GM18873 (cell line): ENCODE measurements around the gene ARSG.

Experiments used
- ATAC-seq: cut with Tn5 transposase; IDR thresholded peaks from one replicate; pipeline ENCODE4 v1.9.1; 2021; ENCODE audit warnings: mild to moderate bottlenecking, moderate library complexity, moderate number of reproducible peaks; ENCODE audit not compliant: unreplicated experiment, low FRiP score

ARSG gene

DNA sequence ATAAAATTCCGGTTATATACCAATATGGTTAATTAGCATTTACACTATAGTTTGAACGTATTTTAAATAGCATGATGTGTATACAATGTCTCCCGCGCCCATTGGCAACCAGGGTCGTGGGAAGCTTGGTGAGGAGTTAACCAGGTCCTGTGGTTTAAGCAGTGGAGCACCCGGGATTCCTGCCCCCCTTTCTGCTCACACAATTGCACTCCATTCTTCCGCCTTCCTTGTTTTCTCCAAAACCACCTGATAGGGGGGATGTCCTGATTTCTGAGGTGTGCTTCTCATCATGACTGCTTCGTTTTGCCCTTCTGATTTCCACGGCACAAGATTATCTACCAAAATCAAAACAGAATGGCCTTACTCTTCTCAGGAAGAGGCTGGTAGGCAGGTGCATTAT lies 130.2 kb downstream of the ARSG start:
- ATAC-seq = no peak

DNA sequence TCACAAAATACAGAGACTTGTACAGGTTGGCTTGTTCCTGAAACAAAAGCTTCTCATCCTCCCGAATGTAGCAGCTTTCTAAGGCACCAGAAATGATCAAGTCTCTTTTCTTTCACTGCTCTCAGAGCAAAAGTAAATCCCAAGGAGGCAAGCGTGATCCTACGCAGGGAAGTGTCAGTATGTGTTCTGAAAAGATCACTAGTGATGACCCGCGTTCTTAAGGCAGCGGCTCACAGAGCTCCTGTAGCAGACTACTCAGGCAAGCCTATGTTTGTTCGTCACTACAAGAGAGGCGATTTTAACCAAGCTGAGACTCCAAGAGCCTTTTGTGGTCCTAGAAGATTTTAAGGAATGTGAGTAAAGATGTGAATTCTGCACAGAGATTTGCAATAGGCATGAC lies 131.5 kb downstream of the ARSG start:
- no peak for ATAC-seq

DNA sequence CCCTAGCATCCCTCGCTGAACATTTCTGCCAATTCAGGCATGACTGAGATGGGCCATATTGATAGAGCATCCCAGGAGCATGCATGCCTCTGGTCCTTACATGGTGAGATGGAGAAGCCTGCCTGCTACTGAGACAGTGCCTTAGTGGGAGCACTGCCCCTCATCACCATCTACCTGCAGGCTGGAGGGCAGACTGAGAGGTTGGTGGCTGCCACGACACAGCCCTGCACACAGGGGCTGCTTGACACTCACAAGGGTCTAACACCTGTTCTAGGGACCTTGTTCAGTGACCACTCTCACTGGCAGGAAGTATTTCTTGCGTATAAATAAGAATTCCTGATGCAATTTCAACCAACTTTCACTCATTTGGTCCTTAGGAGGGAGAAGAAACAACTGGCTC lies 132.0 kb downstream of the ARSG start:
- no peak for ATAC-seq

DNA sequence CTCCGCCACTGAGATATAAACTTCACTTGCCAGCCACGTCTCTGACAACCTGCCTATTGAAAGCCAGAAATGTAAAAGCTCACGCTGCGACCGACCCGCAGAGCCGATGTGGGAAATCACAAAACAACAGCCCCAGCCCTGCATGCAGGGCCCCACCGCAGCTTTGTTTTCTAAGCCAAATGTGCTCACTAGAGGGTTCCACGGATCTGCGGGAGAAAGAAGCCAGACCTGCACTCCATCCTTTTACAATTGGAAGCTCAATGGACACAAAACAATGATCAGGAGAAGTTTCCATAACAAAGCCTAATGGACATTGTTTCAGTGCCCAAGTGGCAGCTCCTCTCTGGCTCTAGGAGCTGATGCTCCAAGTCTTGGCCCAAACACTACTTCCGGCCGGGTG lies 132.9 kb downstream of the ARSG start:
- no peak for ATAC-seq

DNA sequence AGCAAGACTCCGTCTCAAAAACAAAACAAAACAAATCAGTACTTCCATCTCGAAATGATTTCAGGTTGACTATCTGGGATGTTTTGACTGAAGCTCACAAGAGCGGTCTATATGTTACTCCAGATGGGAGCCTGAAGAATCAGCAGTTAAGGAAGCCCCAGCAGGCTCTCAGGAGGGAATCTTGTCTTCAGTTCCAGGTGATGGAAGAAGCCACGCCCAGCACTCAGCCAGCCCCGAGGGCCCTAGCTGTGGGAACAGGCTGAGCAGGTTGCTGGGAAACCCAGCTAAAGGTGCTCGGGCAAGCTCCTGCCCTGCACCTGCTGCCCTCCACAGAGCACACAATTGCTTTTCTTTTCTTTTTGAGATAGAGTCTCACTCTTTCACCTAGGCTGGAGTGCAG lies 133.6 kb downstream of the ARSG start:
- no peak for ATAC-seq

DNA sequence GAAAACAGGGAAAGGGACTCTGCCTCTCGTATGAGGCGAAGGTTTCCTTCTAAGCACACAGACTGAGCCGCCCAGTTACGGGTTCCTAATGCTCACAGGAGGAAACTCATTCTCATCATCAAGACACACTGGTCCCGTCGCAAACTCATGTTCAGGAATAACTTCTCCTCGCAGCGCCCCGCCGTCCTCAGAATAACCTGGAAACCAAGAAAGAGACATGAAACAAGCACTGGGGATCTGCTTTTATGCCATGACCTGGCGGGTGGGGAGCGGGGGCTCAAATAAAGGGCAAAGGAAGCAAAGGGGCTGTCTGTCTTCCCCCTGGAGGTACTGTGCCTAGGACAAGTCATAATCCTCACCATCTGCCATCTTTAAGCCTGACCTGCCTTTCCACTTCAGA lies 134.7 kb downstream of the ARSG start:
- ATAC-seq = no peak

DNA sequence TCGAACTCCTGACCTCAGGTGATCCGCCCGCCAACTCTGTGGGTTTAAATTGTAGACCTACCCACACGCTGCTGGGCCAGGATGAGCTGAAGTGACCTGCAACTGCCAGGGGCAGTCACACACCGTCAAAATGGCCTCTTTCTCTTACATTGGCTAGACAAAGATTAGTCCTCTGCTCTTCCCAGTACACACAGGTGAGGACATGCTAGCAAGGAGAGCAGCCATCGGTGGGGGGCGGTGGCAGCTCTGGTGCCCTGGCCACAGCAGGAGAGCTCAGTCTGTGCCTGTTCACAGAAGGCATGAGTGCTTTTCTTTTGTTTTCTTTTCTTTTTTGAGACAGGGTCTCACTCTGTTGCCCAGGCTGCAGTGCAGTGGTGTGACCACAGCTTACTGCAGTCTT lies 136.3 kb downstream of the ARSG start:
- no peak for ATAC-seq

DNA sequence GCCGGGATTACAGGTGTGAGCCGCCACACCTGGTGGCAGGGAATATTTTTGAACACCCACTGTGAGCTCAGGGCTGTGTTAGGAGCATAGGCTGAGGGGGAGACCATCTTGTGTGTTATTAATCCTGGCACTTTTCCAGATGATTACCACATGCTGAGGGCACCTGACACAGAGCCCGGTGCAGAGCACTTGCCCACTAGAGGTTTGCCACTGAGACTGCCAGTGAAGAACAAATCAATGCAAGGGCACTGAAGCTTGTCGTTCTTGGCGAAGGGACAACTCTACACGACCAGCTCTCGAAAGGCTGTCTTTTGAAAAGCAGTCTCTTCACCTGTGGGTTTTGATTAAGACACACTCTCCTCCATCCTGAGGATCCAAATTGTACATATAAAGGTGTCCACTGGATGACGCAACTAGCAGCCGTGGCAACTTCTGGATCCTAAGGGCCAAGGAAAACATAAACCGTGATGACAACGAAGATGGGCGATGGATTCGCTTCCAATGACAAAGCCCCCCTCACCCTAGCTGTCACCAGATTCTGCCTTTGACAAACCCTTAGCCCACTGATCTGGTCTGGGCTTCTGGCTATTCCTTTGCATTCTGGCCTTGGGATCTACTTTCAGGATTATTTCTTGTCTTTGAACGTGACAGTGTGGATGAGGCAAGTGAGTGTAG lies 137.3 kb downstream of the ARSG start:
- no peak for ATAC-seq

DNA sequence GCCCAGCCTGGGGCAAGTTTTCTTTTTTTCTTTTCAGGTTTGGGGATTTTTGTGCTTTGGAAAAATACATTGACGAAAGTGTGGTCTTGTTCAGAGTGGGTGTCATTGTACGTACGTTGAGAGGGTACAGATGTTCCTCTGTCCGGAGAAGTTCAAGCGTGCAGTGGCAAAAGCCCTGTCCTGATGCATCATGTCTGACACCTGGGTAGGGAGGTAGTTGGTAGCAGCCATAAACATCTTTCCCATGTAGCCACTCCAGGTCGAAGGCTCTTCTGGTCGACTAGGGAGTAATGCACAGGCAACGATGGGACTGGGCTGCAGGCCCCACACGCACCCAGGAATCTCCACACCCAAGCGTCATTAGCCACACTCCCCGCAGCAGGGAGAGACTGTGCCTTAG lies 138.6 kb downstream of the ARSG start:
- no peak for ATAC-seq

DNA sequence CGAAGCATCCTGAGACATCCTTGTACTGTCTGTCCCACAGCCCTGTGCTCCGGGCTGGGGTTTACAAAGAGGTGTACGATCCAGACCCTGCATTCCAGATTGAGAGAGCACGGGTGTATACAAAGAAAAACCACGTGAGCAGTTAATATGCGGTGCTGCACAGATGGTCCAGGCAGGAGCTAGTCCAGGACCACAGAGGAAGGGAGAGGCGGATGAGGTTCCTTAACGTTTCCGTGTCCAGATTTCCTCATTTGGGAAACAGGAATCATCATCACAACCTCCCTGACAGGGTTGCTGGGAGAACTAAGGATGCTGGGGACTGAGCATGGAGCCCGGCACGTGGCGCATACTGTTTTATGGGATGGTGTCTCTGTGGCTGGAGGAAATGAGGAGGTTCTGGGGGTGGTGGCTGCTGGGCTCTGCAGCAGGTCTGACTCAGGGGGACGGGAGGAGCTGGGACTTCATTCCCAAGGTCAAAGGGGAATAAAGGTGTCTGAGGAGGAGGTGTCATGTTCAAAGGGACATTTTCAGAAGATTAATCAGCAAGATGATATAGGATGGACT lies 139.8 kb downstream of the ARSG start:
- ATAC-seq = no peak

DNA sequence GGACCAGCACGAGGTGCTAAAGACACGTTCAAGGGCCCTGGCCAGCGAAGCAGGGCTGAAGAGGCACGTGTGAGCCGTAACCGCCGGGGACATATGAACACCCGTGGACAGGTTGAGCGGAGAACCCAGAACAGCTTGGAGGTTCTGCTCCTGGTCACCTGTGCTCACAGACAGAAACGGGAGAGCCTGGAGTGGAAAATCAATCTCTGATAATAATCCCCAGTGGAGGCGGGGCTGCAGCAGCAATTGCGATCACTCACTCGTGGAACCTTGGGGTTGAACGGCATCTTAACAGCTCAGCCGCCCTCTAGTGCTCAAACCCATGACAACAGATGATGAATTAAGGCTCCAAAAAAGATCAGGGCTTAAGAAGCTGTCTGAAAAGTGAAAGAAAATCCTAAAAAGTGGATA lies 140.4 kb downstream of the ARSG start:
- no peak for ATAC-seq

DNA sequence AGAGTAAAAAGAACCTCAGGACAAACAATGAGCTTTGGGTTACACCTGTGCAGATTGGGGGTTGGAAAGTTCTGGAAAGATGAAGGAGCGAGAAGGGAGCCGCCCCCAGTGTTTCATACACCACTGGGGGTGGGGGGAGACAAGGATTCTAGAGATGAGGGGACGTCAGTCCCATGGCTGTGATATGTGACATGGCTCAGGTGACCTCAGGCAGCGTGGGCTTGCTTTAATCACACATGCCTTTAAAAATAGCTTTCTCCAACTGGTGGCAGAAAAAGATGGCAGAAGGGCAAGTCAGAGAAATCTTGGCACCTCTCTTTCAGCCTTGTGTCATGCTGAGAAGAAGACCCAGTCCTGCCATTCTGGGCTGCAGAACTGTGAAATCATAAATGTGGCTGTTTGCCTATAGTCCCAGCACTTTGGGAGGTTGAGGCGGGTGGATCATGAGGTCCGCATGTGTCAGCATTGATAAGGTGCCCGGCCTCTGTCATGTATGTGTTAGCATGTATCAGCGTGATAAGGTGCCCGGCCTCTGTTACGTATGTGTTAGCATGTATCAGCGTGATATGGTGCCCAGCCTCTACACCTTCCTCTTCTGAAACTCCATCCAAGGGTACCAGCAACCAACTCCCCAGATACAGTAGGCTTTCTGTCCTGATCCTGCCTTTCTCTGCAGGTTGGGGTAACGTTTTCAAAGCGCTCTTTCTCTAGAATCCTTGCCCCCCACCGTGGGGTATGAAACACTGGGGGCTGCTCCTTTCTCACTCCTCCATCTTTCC lies 141.0 kb downstream of the ARSG start:
- no peak for ATAC-seq

DNA sequence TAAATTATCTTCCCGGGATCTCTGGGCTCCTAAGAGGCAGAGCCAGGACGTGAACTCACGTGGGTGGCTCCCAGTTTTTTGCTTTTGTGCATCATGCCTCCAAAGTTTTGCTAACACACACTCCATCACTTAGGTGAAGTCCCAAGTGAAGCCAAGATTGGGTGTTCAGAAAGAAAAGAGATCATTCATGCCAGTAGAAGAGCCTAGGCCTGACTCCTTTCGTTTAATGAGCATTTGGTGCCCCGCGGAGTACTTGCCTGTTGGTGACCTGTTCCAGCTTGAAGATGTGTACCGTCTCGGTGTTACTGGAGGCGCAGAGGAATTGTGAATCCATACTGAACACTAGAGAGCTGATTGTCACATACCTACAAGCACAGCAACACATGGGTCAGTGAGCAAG lies 141.9 kb downstream of the ARSG start:
- no peak for ATAC-seq

DNA sequence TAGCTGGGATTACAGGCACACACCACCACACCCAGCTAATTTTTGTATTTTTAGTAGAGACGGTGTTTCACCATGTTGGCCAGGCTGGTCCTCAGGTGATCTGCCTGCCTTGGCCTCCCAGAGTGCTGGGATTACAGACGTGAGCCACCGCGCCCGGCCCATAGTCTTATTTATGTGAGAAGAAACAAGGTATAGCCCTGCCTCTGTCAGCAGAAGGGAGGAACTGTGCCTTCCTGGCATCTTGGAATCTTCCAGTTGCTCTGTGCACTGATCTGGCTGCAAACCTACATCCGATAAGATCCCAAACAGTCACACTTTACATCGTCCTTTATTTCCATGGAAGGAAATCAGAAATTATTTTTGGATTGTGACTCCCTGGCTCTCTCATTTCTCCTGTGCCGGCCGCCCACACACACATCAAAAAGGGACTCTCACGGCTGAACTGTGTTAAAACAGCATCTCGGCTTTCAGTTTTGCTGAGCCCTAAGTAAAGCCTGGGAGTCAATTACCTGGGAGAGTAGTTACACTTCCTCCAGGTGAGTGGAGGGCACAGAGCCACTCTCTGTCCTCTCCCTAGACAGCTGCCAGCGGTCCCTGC lies 142.7 kb downstream of the ARSG start:
- no peak for ATAC-seq

DNA sequence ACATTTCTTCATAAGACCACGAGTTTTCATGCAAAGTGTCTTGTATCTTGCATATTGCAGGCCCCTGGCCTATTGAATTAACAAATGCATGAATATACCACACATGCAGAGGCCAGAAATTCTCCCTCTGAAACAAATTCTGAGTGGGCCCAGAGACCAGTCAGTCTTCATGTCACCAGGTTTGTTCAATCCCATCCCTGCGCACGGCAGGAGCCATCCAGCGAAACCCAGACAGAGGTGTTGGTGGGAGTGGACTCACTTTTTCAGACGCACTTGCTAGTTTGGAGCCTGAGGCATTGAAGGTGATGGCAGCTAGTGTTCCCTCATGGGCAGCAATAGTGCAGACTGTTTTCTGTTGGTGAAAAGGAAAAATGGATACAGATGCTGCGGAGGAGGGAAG lies 144.1 kb downstream of the ARSG start:
- ATAC-seq = no peak

DNA sequence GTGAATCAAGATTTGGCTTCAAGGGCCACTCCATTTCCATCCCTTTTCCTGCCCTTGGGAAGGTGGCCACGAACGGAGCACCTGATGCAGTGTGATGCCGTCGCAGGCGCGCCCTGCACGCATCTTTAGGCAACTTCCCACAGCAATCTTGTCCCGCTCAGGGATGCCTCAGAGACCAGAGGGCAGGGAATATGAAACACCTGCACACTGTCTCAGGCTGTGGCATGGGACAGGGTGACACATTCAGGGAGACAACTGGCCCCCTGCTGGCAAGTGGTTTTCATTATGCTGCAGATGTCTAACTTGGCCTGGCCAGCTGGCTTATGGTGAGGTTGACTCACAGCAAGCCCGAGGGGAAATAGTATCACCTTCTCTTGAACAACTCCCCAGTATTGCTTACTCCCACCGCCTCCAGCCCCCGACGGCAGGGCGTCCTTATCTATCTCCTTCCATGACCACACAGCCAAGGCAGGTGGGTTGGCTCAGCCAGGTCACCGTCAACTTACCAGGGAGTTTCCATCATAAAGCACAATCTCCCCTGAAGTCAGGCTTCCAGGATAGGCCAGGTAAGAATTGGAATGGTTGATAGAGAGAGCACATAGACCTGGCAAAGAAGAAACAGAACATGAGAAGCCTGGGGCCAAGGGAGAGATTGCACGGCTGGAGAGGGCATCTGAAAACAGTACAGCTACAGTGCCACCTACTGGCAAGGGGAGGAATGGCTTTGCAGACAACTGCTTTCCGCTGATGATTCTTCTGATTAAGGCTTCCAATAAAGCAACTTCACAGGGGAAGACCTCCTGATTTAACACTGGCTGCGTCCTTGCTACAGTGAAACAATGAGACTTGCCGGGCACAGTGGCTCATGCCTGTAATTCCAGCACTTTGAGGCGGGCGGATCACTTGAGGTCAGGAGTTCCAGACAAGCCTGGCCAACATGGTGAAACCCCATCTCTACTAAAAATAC lies 144.9 kb downstream of the ARSG start:
- ATAC-seq = no peak

DNA sequence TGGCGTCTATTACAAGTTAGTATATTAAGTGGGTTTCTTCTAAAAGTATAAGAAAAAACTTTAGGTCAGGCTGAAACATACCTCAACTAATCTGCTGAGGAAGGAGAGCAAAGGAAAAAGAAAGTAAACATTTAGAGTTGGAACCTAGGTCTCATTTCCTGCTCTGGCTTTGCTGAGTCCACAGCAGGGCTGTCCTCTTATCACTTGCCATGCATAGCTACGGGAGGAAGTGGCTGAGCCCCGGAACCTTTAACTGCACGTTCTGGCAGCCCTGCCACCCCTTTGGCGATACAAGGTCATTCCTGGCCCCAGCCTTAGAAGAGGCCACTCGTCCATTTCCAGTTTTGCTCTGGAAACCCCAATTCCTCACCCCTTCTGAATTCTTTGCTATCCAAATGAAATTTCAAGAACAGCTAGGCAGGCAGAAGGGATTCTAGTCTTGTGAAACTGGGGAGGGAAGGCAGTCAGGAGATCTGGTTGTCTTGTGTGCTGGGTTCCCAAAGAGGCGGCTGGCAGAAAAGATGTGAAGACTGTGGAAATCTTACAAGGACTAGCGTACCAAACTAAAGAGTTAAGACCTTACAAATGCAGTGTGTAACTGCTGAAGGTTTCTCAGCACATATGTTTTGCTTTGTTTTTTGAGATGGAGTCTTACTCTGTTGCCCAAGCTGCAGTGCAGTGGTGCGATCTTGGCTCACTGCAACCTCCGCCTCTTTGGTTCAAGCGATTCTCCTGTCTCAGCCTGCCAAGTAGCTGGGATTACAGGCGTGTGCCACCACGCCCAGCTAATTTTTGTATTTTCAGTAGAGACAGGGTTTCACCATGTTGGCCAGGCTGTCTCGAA lies 146.9 kb downstream of the ARSG start:
- peak; percentile 58 for ATAC-seq

DNA sequence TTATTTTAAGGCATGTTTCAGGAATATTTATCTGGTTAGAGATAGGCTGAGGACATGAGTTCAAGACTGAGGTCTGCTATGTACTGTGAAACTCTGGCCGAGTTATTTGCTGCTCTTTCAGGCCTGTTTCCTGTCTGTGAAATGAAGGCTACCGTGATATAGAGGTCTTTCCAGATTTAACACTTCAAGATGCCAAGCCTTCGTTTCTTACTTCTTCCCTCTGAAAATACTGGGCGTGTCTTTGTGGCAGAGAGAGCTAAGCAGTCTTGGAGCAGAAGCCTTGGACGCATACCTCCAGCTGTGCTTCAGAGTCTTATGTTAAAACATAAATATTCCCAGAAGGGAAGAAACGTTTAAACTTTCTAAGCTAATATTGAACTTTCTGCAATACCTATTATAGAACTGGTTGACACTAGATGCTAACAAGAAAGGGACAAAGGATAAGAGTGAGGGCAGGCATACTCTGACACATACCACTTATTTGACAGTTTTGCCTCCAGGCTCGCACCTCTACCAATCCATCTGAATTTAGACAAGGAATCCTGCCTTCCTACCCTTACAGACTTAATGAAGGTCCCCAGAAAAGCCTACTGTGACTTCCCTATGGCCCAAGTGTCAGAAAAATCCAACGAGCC lies 148.5 kb downstream of the ARSG start:
- ATAC-seq = no peak

DNA sequence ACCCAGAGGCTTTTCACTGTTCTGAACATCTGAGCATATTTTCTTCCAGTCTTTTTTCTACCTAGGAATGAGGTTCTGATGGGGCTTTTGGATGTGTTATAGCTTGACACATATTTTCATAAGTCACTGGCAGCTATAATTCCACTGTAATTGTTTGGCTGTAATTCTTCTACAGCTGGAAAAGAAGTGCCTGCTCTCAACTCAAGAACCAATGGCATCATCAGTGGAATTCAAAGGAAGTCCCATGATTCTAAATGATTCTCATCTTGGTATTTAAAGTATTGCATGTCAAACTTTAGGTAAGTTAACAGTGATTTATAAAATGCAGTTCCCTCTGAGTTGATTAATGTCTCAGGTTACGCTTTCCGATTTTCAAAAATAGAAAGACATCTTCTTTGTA lies 149.2 kb downstream of the ARSG start:
- ATAC-seq = no peak
